Panc1 (cell line): Measurements from ENCODE around the gene SOX12.
"Not testable (repeated sequence)": the region's sequence is repeated elsewhere in the genome, so short reads cannot be mapped to it uniquely, and the experiment has no call there.

Source experiments
- POLR2AphosphoS5 ChIP-seq: IDR thresholded peaks from 2 replicates; pipeline ENCODE4 v1.6.1; 2012; ENCODE audit warnings: mild to moderate bottlenecking, low read depth, low read length, moderate library complexity
- SIN3A ChIP-seq: IDR thresholded peaks from 2 replicates; pipeline ENCODE4 v1.6.1; 2012; ENCODE audit warnings: low read depth, mild to moderate bottlenecking, low read length, moderate library complexity, borderline replicate concordance; ENCODE audit not compliant: insufficient read depth
- TCF7L2 ChIP-seq: IDR thresholded peaks from 2 replicates; pipeline ENCODE4 v1.6.1; 2011; ENCODE audit warnings: mild to moderate bottlenecking, low read depth, low read length, inconsistent platforms
- TF ChIP-seq, protein P1 (sequence below): fragments of 450-650 bp; IDR thresholded peaks from 2 replicates; pipeline ENCODE4 v1.5.1; 2017; ENCODE audit warnings: mild to moderate bottlenecking
- TF ChIP-seq, protein P2 (sequence below), 2 experiments: IDR thresholded peaks; 2 replicates each; pipeline ENCODE4 v1.6.1; 2011 to 2012; ENCODE audit warnings: low read depth in 2 of 2, control low read depth in 1 of 2, low read length in 1 of 2, mild to moderate bottlenecking in 1 of 2, moderate library complexity in 1 of 2; ENCODE audit not compliant: insufficient read depth in 1 of 2

- TF ChIP-seq, protein P1, sequence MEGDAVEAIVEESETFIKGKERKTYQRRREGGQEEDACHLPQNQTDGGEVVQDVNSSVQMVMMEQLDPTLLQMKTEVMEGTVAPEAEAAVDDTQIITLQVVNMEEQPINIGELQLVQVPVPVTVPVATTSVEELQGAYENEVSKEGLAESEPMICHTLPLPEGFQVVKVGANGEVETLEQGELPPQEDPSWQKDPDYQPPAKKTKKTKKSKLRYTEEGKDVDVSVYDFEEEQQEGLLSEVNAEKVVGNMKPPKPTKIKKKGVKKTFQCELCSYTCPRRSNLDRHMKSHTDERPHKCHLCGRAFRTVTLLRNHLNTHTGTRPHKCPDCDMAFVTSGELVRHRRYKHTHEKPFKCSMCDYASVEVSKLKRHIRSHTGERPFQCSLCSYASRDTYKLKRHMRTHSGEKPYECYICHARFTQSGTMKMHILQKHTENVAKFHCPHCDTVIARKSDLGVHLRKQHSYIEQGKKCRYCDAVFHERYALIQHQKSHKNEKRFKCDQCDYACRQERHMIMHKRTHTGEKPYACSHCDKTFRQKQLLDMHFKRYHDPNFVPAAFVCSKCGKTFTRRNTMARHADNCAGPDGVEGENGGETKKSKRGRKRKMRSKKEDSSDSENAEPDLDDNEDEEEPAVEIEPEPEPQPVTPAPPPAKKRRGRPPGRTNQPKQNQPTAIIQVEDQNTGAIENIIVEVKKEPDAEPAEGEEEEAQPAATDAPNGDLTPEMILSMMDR = not testable (repeated sequence)
- TF ChIP-seq TCF7L2, POLR2AphosphoS5, SIN3A: not testable (repeated sequence)
- TF ChIP-seq, protein P2, sequence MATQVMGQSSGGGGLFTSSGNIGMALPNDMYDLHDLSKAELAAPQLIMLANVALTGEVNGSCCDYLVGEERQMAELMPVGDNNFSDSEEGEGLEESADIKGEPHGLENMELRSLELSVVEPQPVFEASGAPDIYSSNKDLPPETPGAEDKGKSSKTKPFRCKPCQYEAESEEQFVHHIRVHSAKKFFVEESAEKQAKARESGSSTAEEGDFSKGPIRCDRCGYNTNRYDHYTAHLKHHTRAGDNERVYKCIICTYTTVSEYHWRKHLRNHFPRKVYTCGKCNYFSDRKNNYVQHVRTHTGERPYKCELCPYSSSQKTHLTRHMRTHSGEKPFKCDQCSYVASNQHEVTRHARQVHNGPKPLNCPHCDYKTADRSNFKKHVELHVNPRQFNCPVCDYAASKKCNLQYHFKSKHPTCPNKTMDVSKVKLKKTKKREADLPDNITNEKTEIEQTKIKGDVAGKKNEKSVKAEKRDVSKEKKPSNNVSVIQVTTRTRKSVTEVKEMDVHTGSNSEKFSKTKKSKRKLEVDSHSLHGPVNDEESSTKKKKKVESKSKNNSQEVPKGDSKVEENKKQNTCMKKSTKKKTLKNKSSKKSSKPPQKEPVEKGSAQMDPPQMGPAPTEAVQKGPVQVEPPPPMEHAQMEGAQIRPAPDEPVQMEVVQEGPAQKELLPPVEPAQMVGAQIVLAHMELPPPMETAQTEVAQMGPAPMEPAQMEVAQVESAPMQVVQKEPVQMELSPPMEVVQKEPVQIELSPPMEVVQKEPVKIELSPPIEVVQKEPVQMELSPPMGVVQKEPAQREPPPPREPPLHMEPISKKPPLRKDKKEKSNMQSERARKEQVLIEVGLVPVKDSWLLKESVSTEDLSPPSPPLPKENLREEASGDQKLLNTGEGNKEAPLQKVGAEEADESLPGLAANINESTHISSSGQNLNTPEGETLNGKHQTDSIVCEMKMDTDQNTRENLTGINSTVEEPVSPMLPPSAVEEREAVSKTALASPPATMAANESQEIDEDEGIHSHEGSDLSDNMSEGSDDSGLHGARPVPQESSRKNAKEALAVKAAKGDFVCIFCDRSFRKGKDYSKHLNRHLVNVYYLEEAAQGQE (IDR thresholded peaks at IDR 0.05; ENCODE audit: insufficient read depth in 1 of 2, low read depth in 2 of 2, low read length in 1 of 2) = not testable (repeated sequence)
These were observed 10.7 kb downstream of the SOX12 start for GRCh38 chr20:336040-336439.
